H1 (cell line): Measurements from ENCODE around the gene IL3. TPM values are rescaled to one million over a fixed set of nuclear protein-coding genes. Genes with fewer than 3 reads are reported as not detected.

ENCODE experiments used
- CTCF ChIA-PET: fragments of 300-600 bp; sonication (Branson Sonifier 250); formaldehyde crosslinking; loops from one replicate; lab custom pipeline; 2021; ENCODE audit not compliant: partially characterized antibody; lab: Charles Lee
- POLR2A ChIA-PET: fragments of 300-600 bp; sonication (Branson Sonifier 250); formaldehyde crosslinking; loops from one replicate; lab custom pipeline; 2021; ENCODE audit warnings: inconsistent platforms; ENCODE audit not compliant: partially characterized antibody; lab: Charles Lee
- DNase-seq, 2 experiments: peaks; one replicate each; pipeline versions ENCODE4 v3.0.0 to v3.0.0-alpha.2; 2010 to 2022; ENCODE audit warnings: low spot score in 2 of 2, low read depth in 1 of 2, mixed read lengths in 1 of 2
- FAIRE-seq: peaks from 2 replicates; lab custom pipeline; 2011; peaks lifted over from hg19 to GRCh38; lab: Jason Lieb, UNC
- H2AFZ ChIP-seq: 2 replicates; pipeline ENCODE4 v1.8.1; 2012; ENCODE audit warnings: low read length, inconsistent platforms
- H2AK5ac ChIP-seq: 2 replicates; pipeline ENCODE4 v1.6.1; 2013; ENCODE audit warnings: low read depth, low read length
- H2BK120ac ChIP-seq: replicated peaks from 2 replicates; pipeline ENCODE3; 2013; ENCODE audit warnings: low read depth, low read length, inconsistent platforms
- H2BK12ac ChIP-seq: 2 replicates; pipeline ENCODE4 v1.6.1; 2013; ENCODE audit warnings: low read depth, low read length
- H2BK15ac ChIP-seq: 2 replicates; pipeline ENCODE4 v1.6.1; 2013; ENCODE audit warnings: low read length
- H2BK20ac ChIP-seq: 2 replicates; pipeline ENCODE4 v1.6.1; 2013; ENCODE audit warnings: low read length
- H2BK5ac ChIP-seq: 2 replicates; pipeline ENCODE4 v1.6.1; 2013; ENCODE audit warnings: low read depth, low read length
- H3K14ac ChIP-seq: 2 replicates; pipeline ENCODE4 v1.6.1; 2013; ENCODE audit warnings: inconsistent platforms; ENCODE audit not compliant: insufficient read length
- H3K18ac ChIP-seq: 2 replicates; pipeline ENCODE4 v1.6.1; 2013; ENCODE audit warnings: low read length; ENCODE audit errors: extremely low read depth
- H3K23ac ChIP-seq: 2 replicates; pipeline ENCODE4 v1.6.1; 2013; ENCODE audit warnings: inconsistent platforms; ENCODE audit not compliant: insufficient read length
- H3K23me2 ChIP-seq: 2 replicates; pipeline ENCODE4 v1.6.1; 2013; ENCODE audit warnings: low read depth, low read length
- H3K27ac ChIP-seq: 2 replicates; pipeline ENCODE4 v1.6.1; 2011; ENCODE audit warnings: low read depth, low read length, inconsistent platforms
- H3K27me3 ChIP-seq, 4 experiments: replicated peaks in 1 of 4; 1 replicate in 1 of 4; 2 replicates in 3 of 4; pipeline versions ENCODE4 v1.6.1 to v1.8.1; 2011 to 2013; ENCODE audit warnings: low read length in 3 of 4, mild to moderate bottlenecking in 3 of 4, inconsistent platforms in 2 of 4, mixed read lengths in 2 of 4, moderate library complexity in 1 of 4; ENCODE audit not compliant: control insufficient read depth in 3 of 4, insufficient read depth in 3 of 4; ENCODE audit errors: extremely low read depth in 1 of 4
- H3K36me3 ChIP-seq, 4 experiments: 2 replicates each; pipeline versions ENCODE4 v1.6.1 to v1.8.1; 2011 to 2013; ENCODE audit warnings: mild to moderate bottlenecking in 4 of 4, low read length in 3 of 4, moderate library complexity in 2 of 4, control low read depth in 1 of 4, inconsistent platforms in 1 of 4; ENCODE audit not compliant: insufficient read depth in 4 of 4, control insufficient read depth in 2 of 4
- H3K4ac ChIP-seq: replicated peaks from 2 replicates; pipeline ENCODE3; 2013; ENCODE audit warnings: low read length, low read depth, mixed read lengths, inconsistent platforms; ENCODE audit not compliant: insufficient read length
- H3K4me1 ChIP-seq, 4 experiments: replicated peaks in 1 of 4; 1 replicate in 1 of 4; 2 replicates in 3 of 4; pipeline versions ENCODE4 v1.6.1 to v1.8.1; 2011 to 2013; ENCODE audit warnings: low read length in 3 of 4, inconsistent platforms in 2 of 4, mixed read lengths in 1 of 4; ENCODE audit not compliant: insufficient read depth in 4 of 4, control insufficient read depth in 3 of 4
- H3K4me2 ChIP-seq, 2 experiments: 2 replicates each; pipeline versions ENCODE4 v1.6.1 to v1.8.1; 2011 to 2013; ENCODE audit warnings: low read depth in 2 of 2, low read length in 2 of 2, control low read depth in 1 of 2, inconsistent platforms in 1 of 2, mild to moderate bottlenecking in 1 of 2; ENCODE audit not compliant: insufficient read depth in 1 of 2
- H3K4me3 ChIP-seq, 4 experiments: fragments of 200-600, 300-600 bp in 1 of 4; sonication (generic), shearing (Covaris generic), sonication (Bioruptor Twin) in 1 of 4; 2 replicates each; pipeline versions ENCODE4 v1.5.1 to v1.8.1; 2011 to 2016; ENCODE audit warnings: low read length in 4 of 4, low read depth in 3 of 4, control low read depth in 2 of 4, inconsistent platforms in 2 of 4, mild to moderate bottlenecking in 2 of 4, mixed read lengths in 1 of 4, moderate library complexity in 1 of 4; ENCODE audit not compliant: insufficient read depth in 2 of 4; ENCODE audit errors: extremely low read depth in 1 of 4
- H3K56ac ChIP-seq: replicated peaks from 2 replicates; pipeline ENCODE3; 2013; ENCODE audit warnings: low read depth, mild to moderate bottlenecking, mixed read lengths, low read length, inconsistent platforms; ENCODE audit not compliant: insufficient read length
- H3K79me1 ChIP-seq: 2 replicates; pipeline ENCODE4 v1.6.1; 2013; ENCODE audit warnings: low read depth, low read length, control low read depth
- H3K79me2 ChIP-seq, 2 experiments: 2 replicates each; pipeline versions ENCODE4 v1.6.1 to v1.8.1; 2012 to 2013; ENCODE audit warnings: low read length in 2 of 2, mild to moderate bottlenecking in 2 of 2, inconsistent platforms in 1 of 2; ENCODE audit not compliant: insufficient read depth in 2 of 2, control insufficient read depth in 1 of 2
- H3K9ac ChIP-seq, 4 experiments: replicated peaks in 1 of 4; 1 replicate in 1 of 4; 2 replicates in 3 of 4; pipeline versions ENCODE4 v1.6.1 to v1.8.1; 2011 to 2013; ENCODE audit warnings: low read depth in 3 of 4, low read length in 3 of 4, control low read depth in 2 of 4, mild to moderate bottlenecking in 2 of 4, moderate library complexity in 2 of 4, inconsistent platforms in 1 of 4; ENCODE audit errors: extremely low read depth in 1 of 4
- H3K9me3 ChIP-seq, 2 experiments: 2 replicates each; pipeline versions ENCODE4 v1.6.1 to v1.8.1; 2012 to 2013; ENCODE audit warnings: mild to moderate bottlenecking in 2 of 2, moderate library complexity in 2 of 2, control low read depth in 1 of 2, inconsistent platforms in 1 of 2, low read depth in 1 of 2, low read length in 1 of 2, mixed read lengths in 1 of 2; ENCODE audit not compliant: insufficient read depth in 2 of 2
- H4K20me1 ChIP-seq, 2 experiments: replicated peaks in 1 of 2; 2 replicates each; pipeline versions ENCODE3 to v1.8.1; 2011 to 2013; ENCODE audit warnings: inconsistent platforms in 2 of 2, low read length in 2 of 2, mild to moderate bottlenecking in 1 of 2; ENCODE audit not compliant: insufficient read depth in 2 of 2, control insufficient read depth in 1 of 2
- H4K5ac ChIP-seq: 2 replicates; pipeline ENCODE4 v1.6.1; 2013; ENCODE audit warnings: low read length, low read depth, mixed read lengths, inconsistent platforms; ENCODE audit not compliant: insufficient read length
- H4K8ac ChIP-seq: 2 replicates; pipeline ENCODE4 v1.8.0; 2013; ENCODE audit warnings: mild to moderate bottlenecking, moderate library complexity, low read length, inconsistent platforms; ENCODE audit not compliant: insufficient read depth; ENCODE audit errors: extremely low read depth
- H4K91ac ChIP-seq: replicated peaks from 2 replicates; pipeline ENCODE3; 2013; ENCODE audit warnings: low read length, mixed read lengths, inconsistent platforms; ENCODE audit not compliant: insufficient read length
- CHD1 ChIP-seq: IDR thresholded peaks from 2 replicates; pipeline ENCODE4 v1.6.1; 2012; ENCODE audit warnings: low read depth, low read length, improper control_type of control experiment
- GABPA ChIP-seq: IDR thresholded peaks from 2 replicates; pipeline ENCODE4 v1.6.1; 2011; ENCODE audit warnings: mild to moderate bottlenecking, low read length, moderate library complexity, borderline replicate concordance; ENCODE audit not compliant: insufficient read depth
- HDAC6 ChIP-seq: IDR thresholded peaks from one replicate; pipeline ENCODE4 v1.7.1; 2012; ENCODE audit warnings: low read depth, mild to moderate bottlenecking, inconsistent platforms, low read length, moderate library complexity
- NANOG ChIP-seq: IDR thresholded peaks from 2 replicates; pipeline ENCODE4 v1.6.1; 2011; ENCODE audit warnings: low read length, low read depth, mild to moderate bottlenecking, inconsistent platforms; ENCODE audit not compliant: insufficient read depth, poor library complexity, severe bottlenecking
- POU5F1 ChIP-seq: IDR thresholded peaks from 2 replicates; pipeline ENCODE4 v1.6.1; 2011; ENCODE audit warnings: low read depth, mild to moderate bottlenecking, low read length, moderate library complexity
- WGBS, 2 experiments: shearing (Covaris generic) in 1 of 2; methylation state at CpG; one replicate each; pipeline versions ENCODE4 v1.1.6 to v1.1.7; 2013 to 2015; ENCODE audit warnings: low lambda C conversion rate in 2 of 2, mixed read lengths in 2 of 2, inconsistent platforms in 1 of 2, low coverage in 1 of 2, missing lambda C conversion rate in 1 of 2; ENCODE audit not compliant: insufficient replicate concordance in 2 of 2, insufficient coverage in 1 of 2, insufficient read length in 1 of 2; ENCODE audit errors: extremely low coverage in 1 of 2, missing lambda C conversion rate in 1 of 2; 5-methylcytosine and 5-hydroxymethylcytosine counted together
- polyA plus RNA-seq, 7 experiments: library from polyadenylated mRNA; depleted of rRNA in 3 of 7; stranded (reverse) in 5 of 7; unstranded in 2 of 7; fragments of >200 nt in 5 of 7; fragments of 200-250 nt in 2 of 7; gene quantifications; 1 replicate in 5 of 7; 2 replicates in 1 of 7; 4 replicates in 1 of 7; pipeline versions ENCODE4 v1.2.1 to v1.2.3, GENCODE V29; 2011 to 2013; ENCODE audit warnings: missing spikeins in 2 of 7, mixed read lengths in 2 of 7
- total RNA-seq: library from RNA; stranded (reverse); fragmentation: NEBNext Ultra II Directional; extraction: Animal tissue kit (Norgen Biotek cat#: 25700); gene quantifications from 2 replicates; pipeline ENCODE4 v1.2.1, GENCODE V29; 2021
- TF ChIP-seq, protein P1 (sequence below): IDR thresholded peaks from 2 replicates; pipeline ENCODE4 v1.6.1; 2012; ENCODE audit warnings: low read length, inconsistent platforms
- TF ChIP-seq, protein P2 (sequence below), 3 experiments: IDR thresholded peaks; 1 replicate in 2 of 3; 2 replicates in 1 of 3; pipeline versions ENCODE4 v1.5.1 to v1.6.1; 2011; ENCODE audit warnings: low read length in 3 of 3, mild to moderate bottlenecking in 3 of 3, inconsistent platforms in 2 of 3, low read depth in 1 of 3, moderate library complexity in 1 of 3; ENCODE audit not compliant: insufficient read depth in 1 of 3; ENCODE audit errors: control extremely low read depth in 1 of 3

IL3 gene
- total and polyA plus RNA-seq, 2 of the 8 experiments (the other 6 are each of a cell fraction or from before 2014, with no cell fraction given), result not detected

GRCh38 chr5:132053483-132053882 lies 7.0 kb upstream of the IL3 start:
- Histone ChIP-seq H2BK120ac (no peak overlapping the region), H4K91ac (no peak overlapping the region), H2BK20ac (no peak overlapping the region), H3K14ac (no peak overlapping the region), H3K36me3 (no peaks in the 10 kb centered on the region), H3K4me3 (no peak overlapping the region), H3K4me1 (no peaks in the 10 kb centered on the region; a peak in 1 of 7 replicates), H4K8ac (no peak overlapping the region), H2BK12ac (no peak overlapping the region), H2BK5ac (no peak overlapping the region), H3K18ac (no peak overlapping the region), H3K79me2 (no peaks in the 10 kb centered on the region), H3K9ac (no peak overlapping the region), H3K4ac (no peak overlapping the region), H3K27ac (no peak overlapping the region), H3K9me3 (no peaks in the 10 kb centered on the region), H3K27me3 (no peaks in the 10 kb centered on the region), H3K56ac (no peak overlapping the region), H2AFZ (no peak overlapping the region), H3K23me2 (no peaks in the 10 kb centered on the region), H3K79me1 (no peaks in the 10 kb centered on the region), H2BK15ac (no peak overlapping the region), H4K20me1 (no peaks in the 10 kb centered on the region), H2AK5ac (no peak overlapping the region), H4K5ac (no peak overlapping the region), H3K4me2 (no peak overlapping the region), H3K23ac (no peak overlapping the region)
- ChIA-PET CTCF (interaction anchor here (1.0 to 4.3 kb wide), 5 partner anchors 10 to 243 kb away, joined by 3 to 31 read pairs (median 4); no protein-coding TSS in a partner anchor), POLR2A (no interaction called here)
- no peak for FAIRE-seq
- DNase-seq, result no peak
- 91% methylated on average over 4 of the region's 4 CpGs; no CpG with 5 or more reads in 1 of the 2 experiments for WGBS, 2 experiments
- TF ChIP-seq HDAC6 (no peak), NANOG (no peak), CHD1 (no peak), GABPA (no peak), POU5F1 (no peak)
- TF ChIP-seq, protein P1, sequence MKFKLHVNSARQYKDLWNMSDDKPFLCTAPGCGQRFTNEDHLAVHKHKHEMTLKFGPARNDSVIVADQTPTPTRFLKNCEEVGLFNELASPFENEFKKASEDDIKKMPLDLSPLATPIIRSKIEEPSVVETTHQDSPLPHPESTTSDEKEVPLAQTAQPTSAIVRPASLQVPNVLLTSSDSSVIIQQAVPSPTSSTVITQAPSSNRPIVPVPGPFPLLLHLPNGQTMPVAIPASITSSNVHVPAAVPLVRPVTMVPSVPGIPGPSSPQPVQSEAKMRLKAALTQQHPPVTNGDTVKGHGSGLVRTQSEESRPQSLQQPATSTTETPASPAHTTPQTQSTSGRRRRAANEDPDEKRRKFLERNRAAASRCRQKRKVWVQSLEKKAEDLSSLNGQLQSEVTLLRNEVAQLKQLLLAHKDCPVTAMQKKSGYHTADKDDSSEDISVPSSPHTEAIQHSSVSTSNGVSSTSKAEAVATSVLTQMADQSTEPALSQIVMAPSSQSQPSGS, result no peak
- TF ChIP-seq, protein P2, sequence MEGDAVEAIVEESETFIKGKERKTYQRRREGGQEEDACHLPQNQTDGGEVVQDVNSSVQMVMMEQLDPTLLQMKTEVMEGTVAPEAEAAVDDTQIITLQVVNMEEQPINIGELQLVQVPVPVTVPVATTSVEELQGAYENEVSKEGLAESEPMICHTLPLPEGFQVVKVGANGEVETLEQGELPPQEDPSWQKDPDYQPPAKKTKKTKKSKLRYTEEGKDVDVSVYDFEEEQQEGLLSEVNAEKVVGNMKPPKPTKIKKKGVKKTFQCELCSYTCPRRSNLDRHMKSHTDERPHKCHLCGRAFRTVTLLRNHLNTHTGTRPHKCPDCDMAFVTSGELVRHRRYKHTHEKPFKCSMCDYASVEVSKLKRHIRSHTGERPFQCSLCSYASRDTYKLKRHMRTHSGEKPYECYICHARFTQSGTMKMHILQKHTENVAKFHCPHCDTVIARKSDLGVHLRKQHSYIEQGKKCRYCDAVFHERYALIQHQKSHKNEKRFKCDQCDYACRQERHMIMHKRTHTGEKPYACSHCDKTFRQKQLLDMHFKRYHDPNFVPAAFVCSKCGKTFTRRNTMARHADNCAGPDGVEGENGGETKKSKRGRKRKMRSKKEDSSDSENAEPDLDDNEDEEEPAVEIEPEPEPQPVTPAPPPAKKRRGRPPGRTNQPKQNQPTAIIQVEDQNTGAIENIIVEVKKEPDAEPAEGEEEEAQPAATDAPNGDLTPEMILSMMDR (IDR thresholded peaks at IDR 0.05; ENCODE audit: control extremely low read depth in 1 of 3, insufficient read depth in 1 of 3, low read depth in 1 of 3, low read length in 3 of 3), result no peak
